Endothelial cell of umbilical vein (primary cell): ENCODE measurements around the gene NXN. TPM values are rescaled to one million over a fixed set of nuclear protein-coding genes. Genes with fewer than 3 reads are reported as not detected.

Source experiments
- BruUV-seq: library from RNA; stranded (reverse); fragments of 400-500 nt; replicated peaks from 2 replicates; lab custom pipeline; 2021; lab: Mats Ljungman, UMichigan
- CTCF ChIA-PET: fragments of 300-600, 350-600 bp; sonication (Branson Sonifier 250); formaldehyde crosslinking; loops from one replicate; lab custom pipeline; 2021; ENCODE audit warnings: antibody characterized with exemption, inconsistent platforms; lab: Charles Lee
- POLR2A ChIA-PET: fragments of 300-600, 350-600 bp; sonication (Branson Sonifier 250); formaldehyde crosslinking; loops from one replicate; lab custom pipeline; 2021; ENCODE audit warnings: antibody characterized with exemption, inconsistent platforms; lab: Charles Lee
- DNase-seq: peaks from one replicate; pipeline ENCODE4 v3.0.0-alpha.2; 2011; ENCODE audit warnings: low read depth, low spot score
- FAIRE-seq: peaks from 2 replicates; lab custom pipeline; 2011; peaks lifted over from hg19 to GRCh38; lab: Jason Lieb, UNC
- H2AFZ ChIP-seq: 2 replicates; pipeline ENCODE4 v1.6.0; 2012; ENCODE audit warnings: low read depth, low read length, control low read depth, inconsistent platforms
- H3K27ac ChIP-seq: 2 replicates; pipeline ENCODE4 v1.5.1; 2011; ENCODE audit warnings: low read depth, mild to moderate bottlenecking, control low read depth, low read length, moderate library complexity; ENCODE audit not compliant: insufficient read depth
- H3K27me3 ChIP-seq, 2 experiments: 2 replicates each; pipeline versions ENCODE4 v1.6.0 to v1.6.1; 2011; ENCODE audit warnings: low read length in 2 of 2, mixed read lengths in 1 of 2; ENCODE audit not compliant: control insufficient read depth in 2 of 2, insufficient read depth in 2 of 2
- H3K36me3 ChIP-seq, 2 experiments: 2 replicates in 1 of 2; 3 replicates in 1 of 2; pipeline ENCODE4 v1.5.1; 2011; ENCODE audit warnings: low read length in 2 of 2, mild to moderate bottlenecking in 1 of 2, moderate library complexity in 1 of 2; ENCODE audit not compliant: control insufficient read depth in 2 of 2, insufficient read depth in 2 of 2; ENCODE audit errors: extremely low read depth in 1 of 2
- H3K4me1 ChIP-seq: 3 replicates; pipeline ENCODE4 v1.5.1; 2011; ENCODE audit warnings: mild to moderate bottlenecking, low read length; ENCODE audit not compliant: control insufficient read depth, insufficient read depth; ENCODE audit errors: extremely low read depth
- H3K4me2 ChIP-seq: 2 replicates; pipeline ENCODE4 v1.6.1; 2011; ENCODE audit warnings: low read length, control low read depth, mixed read lengths; ENCODE audit not compliant: insufficient read depth
- H3K4me3 ChIP-seq, 3 experiments: fragments of 200-600 bp in 1 of 3; sonication (generic), shearing (Covaris generic) in 1 of 3; replicated peaks in 1 of 3; 2 replicates each; pipeline ENCODE4 v1.5.1; 2011 to 2016; ENCODE audit warnings: control low read depth in 3 of 3, low read length in 3 of 3, mild to moderate bottlenecking in 2 of 3, inconsistent platforms in 1 of 3, low read depth in 1 of 3, moderate library complexity in 1 of 3; ENCODE audit not compliant: insufficient read depth in 1 of 3
- H3K79me2 ChIP-seq: 2 replicates; pipeline ENCODE4 v1.6.0; 2012; ENCODE audit warnings: low read length, inconsistent platforms; ENCODE audit not compliant: control insufficient read depth, insufficient read depth
- H3K9ac ChIP-seq: replicated peaks from 2 replicates; pipeline ENCODE3; 2011; ENCODE audit warnings: low read length, control low read depth; ENCODE audit not compliant: insufficient read depth; ENCODE audit errors: extremely low read depth
- H3K9me1 ChIP-seq: replicated peaks from 3 replicates; pipeline ENCODE4 v1.6.0; 2011; ENCODE audit warnings: mild to moderate bottlenecking, low read length; ENCODE audit not compliant: control insufficient read depth, insufficient read depth; ENCODE audit errors: extremely low read depth
- H3K9me3 ChIP-seq: replicated peaks from 2 replicates; pipeline ENCODE4 v1.5.1; 2012; ENCODE audit warnings: low read length, inconsistent platforms; ENCODE audit not compliant: control insufficient read depth, insufficient read depth
- H4K20me1 ChIP-seq: replicated peaks from 2 replicates; pipeline ENCODE3; 2011; ENCODE audit warnings: mild to moderate bottlenecking, low read length; ENCODE audit not compliant: control insufficient read depth, insufficient read depth; ENCODE audit errors: extremely low read depth
- CTCF ChIP-seq, 2 donors: IDR thresholded peaks; 1 replicate in 1 of 2; 2 replicates in 1 of 2; pipeline ENCODE4 v1.5.1; 2011; ENCODE audit warnings: low read length in 2 of 2, mild to moderate bottlenecking in 2 of 2, moderate library complexity in 2 of 2, control low read depth in 1 of 2, inconsistent platforms in 1 of 2, low read depth in 1 of 2; ENCODE audit not compliant: insufficient read depth in 1 of 2; ENCODE audit errors: extremely low read depth in 1 of 2
- FOS ChIP-seq: IDR thresholded peaks from 2 replicates; pipeline ENCODE4 v1.6.1; 2011; ENCODE audit warnings: mild to moderate bottlenecking, low read length, moderate library complexity, borderline replicate concordance; ENCODE audit not compliant: insufficient read depth
- GATA2 ChIP-seq: IDR thresholded peaks from 2 replicates; pipeline ENCODE4 v1.7.0; 2011; ENCODE audit warnings: low read depth, mild to moderate bottlenecking, moderate library complexity, mixed read lengths, low read length; ENCODE audit not compliant: insufficient read length, insufficient read depth
- JUN ChIP-seq: IDR thresholded peaks from 2 replicates; pipeline ENCODE4 v1.6.1; 2011; ENCODE audit warnings: borderline replicate concordance, low read depth; ENCODE audit not compliant: insufficient read length, insufficient read depth
- MAX ChIP-seq: IDR thresholded peaks from 2 replicates; pipeline ENCODE4 v1.6.1; 2011; ENCODE audit not compliant: insufficient read depth, insufficient read length
- MYC ChIP-seq: IDR thresholded peaks from one replicate; pipeline ENCODE4 v1.6.1; 2011; ENCODE audit warnings: mild to moderate bottlenecking, low read depth, low read length
- POLR2A ChIP-seq: IDR thresholded peaks from 2 replicates; pipeline ENCODE4 v1.6.1; 2012; ENCODE audit warnings: low read depth, mild to moderate bottlenecking, control low read depth, low read length
- POLR2AphosphoS5 ChIP-seq: IDR thresholded peaks from 2 replicates; pipeline ENCODE4 v1.6.1; 2012; ENCODE audit warnings: low read depth, mild to moderate bottlenecking, control low read depth, low read length, moderate library complexity; ENCODE audit not compliant: insufficient read depth
- dilution Hi-C: fragments of 300-500 bp; cut with MboI; formaldehyde crosslinking; loops from one replicate; pipeline ENCODE4 v1.15.0; 2019; ENCODE audit warnings: low sequenced_read_pairs; ENCODE audit not compliant: extremely low pct_ligation_motif_present
- intact Hi-C: fragments of 100-400 bp; cut with micrococcal nuclease; formaldehyde crosslinking; loops from one replicate; pipeline ENCODE4 v1.10.0; 2022
- polyA plus RNA-seq, 4 experiments: library from polyadenylated mRNA; depleted of rRNA in 3 of 4; stranded (reverse) in 3 of 4; unstranded in 1 of 4; fragments of >200 nt; gene quantifications; 2 replicates each; pipeline versions ENCODE4 v1.2.1 to v1.2.3, GENCODE V29; 2011 to 2012; ENCODE audit warnings: missing spikeins in 1 of 4
- total RNA-seq: library from RNA; stranded (reverse); gene quantifications from 2 replicates; pipeline ENCODE4 v1.2.3, GENCODE V29; 2021

NXN gene
- total and polyA plus RNA-seq, 2 donors (not counting 3 experiments of a cell fraction or from before 2014, with no cell fraction given) = 69.5 to 77.3 TPM

- peak overlapping the region; percentile 34 to 82 (median 78) for H3K4me3 ChIP-seq
- H3K27me3 ChIP-seq = no peaks in the 10 kb centered on the region
- H3K9ac ChIP-seq = peak overlapping the region; percentile 75
- dilution Hi-C loops = no loop called here
- intact Hi-C loops = loop anchor here (1.0 kb wide), 4 partner anchors 18 to 230 kb away; partner anchors contain the start of genes GLOD4, MRM3 and VPS53
- H4K20me1 ChIP-seq = no peaks in the 10 kb centered on the region
- peak overlapping the region; percentile 30 for H3K27ac ChIP-seq
- TF ChIP-seq MAX (peak; percentile 63), POLR2AphosphoS5 (no peak)
- H3K9me1 ChIP-seq = no peaks in the 10 kb centered on the region
- DNase-seq (peak; percentile 39), FAIRE-seq (peak; percentile 62)
- POLR2A ChIA-PET = no interaction called here
- TSS peak; percentile 40 for BruUV-seq
- peaks cover 9 to 13% of the 10 kb centered on the region in 2 experiments for H3K36me3 ChIP-seq
- H3K79me2 ChIP-seq = peaks cover 50% of the 10 kb centered on the region
- CTCF ChIA-PET = interaction anchor here (1.2 to 3.2 kb wide), 4 partner anchors 51 to 339 kb away, joined by 3 to 18 read pairs (median 7); partner anchors contain the start of gene TIMM22
- peak overlapping the region; percentile 64 for H3K4me2 ChIP-seq
- no peaks in the 10 kb centered on the region for H3K9me3 ChIP-seq
- H2AFZ ChIP-seq = peak overlapping the region; percentile 70
- peaks cover 15% of the 10 kb centered on the region for H3K4me1 ChIP-seq
Measured at GRCh38 chr17:751269-752001, 228.1 kb downstream of the NXN start.

- no peak overlapping the region for H2AFZ ChIP-seq
- FAIRE-seq = no peak
- H3K9me1 ChIP-seq = no peaks in the 10 kb centered on the region
- H3K36me3 ChIP-seq = peaks cover 9 to 21% of the 10 kb centered on the region in 2 experiments
- POLR2A ChIA-PET = no interaction called here
- intact Hi-C loops (no loop called here), dilution Hi-C loops (no loop called here)
- peak overlapping the region in 1 of 3 experiments; percentile 78 for H3K4me3 ChIP-seq
- CTCF ChIA-PET = interaction anchor here (0.8 to 2.6 kb wide), 5 partner anchors 50 to 339 kb away, joined by 3 to 18 read pairs (median 5); partner anchors contain the start of gene TIMM22
- no peak overlapping the region for H3K9ac ChIP-seq
- no TSS peak for BruUV-seq
- H3K27ac ChIP-seq = no peak overlapping the region
- peak overlapping the region; percentile 64 for H3K4me2 ChIP-seq
- peaks cover 54% of the 10 kb centered on the region for H3K79me2 ChIP-seq
- DNase-seq = no peak
- no peaks in the 10 kb centered on the region for H4K20me1 ChIP-seq
- H3K9me3 ChIP-seq = no peaks in the 10 kb centered on the region
- peaks cover 9% of the 10 kb centered on the region for H3K4me1 ChIP-seq
- TF ChIP-seq CTCF (IDR thresholded peaks at IDR 0.05; ENCODE audit: extremely low read depth in 1 of 2, insufficient read depth in 1 of 2, low read depth in 1 of 2, low read length in 2 of 2) (no peak), JUN (no peak), MYC (no peak), POLR2A (no peak), POLR2AphosphoS5 (no peak), GATA2 (no peak), FOS (no peak)
- H3K27me3 ChIP-seq = no peaks in the 10 kb centered on the region
Measured at GRCh38 chr17:750431-751037, 229.0 kb downstream of the NXN start.
